ENCODE measurements around the gene KLHL30.

The KLHL30 gene

GRCh38 chr2:238098901-238099713 lies 39.4 kb upstream of the KLHL30 start:
- H3K27me3 ChIP-seq (replicated peaks), result no peaks in the 10 kb centered on the region
- no peaks in the 10 kb centered on the region for H3K36me3 ChIP-seq (replicated peaks)
- H3K27ac ChIP-seq, result no peak overlapping the region
- no peak overlapping the region for H3K4me3 ChIP-seq (ENCODE audit: low read depth, low read length)
- in situ Hi-C loops (cut with HindIII; ENCODE audit: low pct_ligation_motif_present, low sequenced_read_pairs), result no loop called here
- no peak for DNase-seq
- no peak for TF ChIP-seq CTCF (IDR thresholded peaks at IDR 0.05; ENCODE audit: low read depth, low read length, missing control alignments)

DNA sequence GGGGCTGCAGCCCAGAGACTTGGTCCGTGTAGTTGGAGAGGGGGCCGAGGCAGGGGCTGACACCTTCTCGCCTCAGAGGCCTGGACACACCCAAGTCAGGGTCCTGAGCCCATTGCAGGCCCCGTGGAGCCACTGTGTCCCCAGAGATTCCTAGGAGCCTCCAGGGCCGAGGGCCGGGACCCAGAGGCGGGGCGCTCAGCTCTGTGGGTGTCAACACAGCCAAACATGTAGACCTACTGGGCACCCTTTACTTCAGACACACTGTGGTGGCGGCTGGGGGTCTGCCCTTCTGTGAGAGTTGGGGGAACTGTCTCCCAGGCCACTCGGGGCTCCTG lies 38.8 kb upstream of the KLHL30 start:
- no peaks in the 10 kb centered on the region for H3K36me3 ChIP-seq (replicated peaks)
- H3K27me3 ChIP-seq (replicated peaks), result no peaks in the 10 kb centered on the region
- no peak overlapping the region for H3K27ac ChIP-seq
- TF ChIP-seq CTCF (IDR thresholded peaks at IDR 0.05; ENCODE audit: low read depth, low read length, missing control alignments), result no peak
- no peak for DNase-seq
- H3K4me3 ChIP-seq (ENCODE audit: low read depth, low read length), result no peak overlapping the region
- in situ Hi-C loops (cut with HindIII; ENCODE audit: low pct_ligation_motif_present, low sequenced_read_pairs), result no loop called here

GRCh38 chr2:238100049-238100820 lies 38.2 kb upstream of the KLHL30 start, which contains the start of gene ESPNL:
TSS of gene ESPNL (plus strand) at chr2:238100340. CDS start at chr2:238100420, 80 bp downstream.
- H3K27ac ChIP-seq, result no peak within 1 kb of the TSS
- no peaks in the 10 kb centered on the region for H3K36me3 ChIP-seq (replicated peaks)
- no peaks in the 10 kb centered on the region for H3K27me3 ChIP-seq (replicated peaks)
- no peak for DNase-seq
- no peak within 1 kb of the TSS for H3K4me3 ChIP-seq (ENCODE audit: low read depth, low read length)
- in situ Hi-C loops (cut with HindIII; ENCODE audit: low pct_ligation_motif_present, low sequenced_read_pairs), result no loop called here
- no peak for TF ChIP-seq CTCF (IDR thresholded peaks at IDR 0.05; ENCODE audit: low read depth, low read length, missing control alignments)

GRCh38 chr2:238100821-238101771 lies 37.4 kb upstream of the KLHL30 start:
- in situ Hi-C loops (cut with HindIII; ENCODE audit: low pct_ligation_motif_present, low sequenced_read_pairs), result no loop called here

More at GRCh38 chr2:238100821-238101771, 37.4 kb upstream of the KLHL30 start:
- Histone ChIP-seq H3K36me3 (replicated peaks) (no peaks in the 10 kb centered on the region), H3K27me3 (replicated peaks) (no peaks in the 10 kb centered on the region), H3K4me3 (ENCODE audit: low read depth, low read length) (no peak overlapping the region), H3K27ac (no peak overlapping the region)
- TF ChIP-seq CTCF (IDR thresholded peaks at IDR 0.05; ENCODE audit: low read depth, low read length, missing control alignments), result no peak
- DNase-seq, result no peak

All from brain microvascular endothelial cell (primary cell).